Measurements from ENCODE around the gene TBC1D2. TPM values are rescaled to one million over a fixed set of nuclear protein-coding genes. Genes with fewer than 3 reads are reported as not detected.

Gene TBC1D2
- total and polyA plus RNA-seq, 2 of the 4 experiments (the other 2 are of a cell fraction) = 36.9 to 62.7 TPM

GRCh38 chr9:98264516-98264915, 9.1 kb upstream of the TBC1D2 start:
- WGBS, 2 experiments (ENCODE audit: extremely low coverage in 2 of 2, insufficient read length in 1 of 2) = no CpG with 5 or more reads among the region's 2 CpGs
- H4K20me1 ChIP-seq (ENCODE audit: insufficient read depth, low read length) = no peaks in the 10 kb centered on the region
- BruUV-seq (replicated peaks) = no TSS peak
- no peaks in the 10 kb centered on the region for H3K27me3 ChIP-seq (ENCODE audit: control insufficient read depth, insufficient read depth, low read length)
- H2AFZ ChIP-seq (replicated peaks; ENCODE audit: low read length, poor library complexity) = no peak overlapping the region
- no peak overlapping the region for H3K4me2 ChIP-seq (ENCODE audit: low read depth, low read length)
- H3K56ac ChIP-seq (ENCODE audit: extremely low read depth, insufficient read depth, low read length) = no peak overlapping the region
- no peaks in the 10 kb centered on the region for H3K36me3 ChIP-seq (ENCODE audit: control insufficient read depth, insufficient read depth, low read length)
- ATAC-seq (ENCODE audit: low read depth) (no peak), DNase-seq (no peak)
- H3K4me1 ChIP-seq (ENCODE audit: control insufficient read depth, insufficient read depth, low read length) = peaks cover 2% of the 10 kb centered on the region
- no peak overlapping the region for H4K8ac ChIP-seq (ENCODE audit: low read depth in 2 of 2, low read length in 2 of 2)
- no peak overlapping the region for H4K5ac ChIP-seq (ENCODE audit: low read depth, low read length)
- no peak overlapping the region for H4K91ac ChIP-seq (ENCODE audit: insufficient read depth, low read depth, low read length)
- no peaks in the 10 kb centered on the region for H3K9me1 ChIP-seq (ENCODE audit: insufficient read depth, low read length)
- intact Hi-C loops (cut with micrococcal nuclease) (loop anchor here (10.0 kb wide), 1 partner anchor 550 kb away; no protein-coding TSS in a partner anchor), in situ Hi-C loops (cut with MboI; ENCODE audit: low sequenced_read_pairs) (loop anchor here (5.0 kb wide), 3 partner anchors 57 to 342 kb away; partner anchors contain the start of gene TRMO), dilution Hi-C loops (cut with HindIII; ENCODE audit: low sequenced_read_pairs, unreplicated experiment) (no loop called here)
- H2BK120ac ChIP-seq (ENCODE audit: low read depth, low read length) = no peak overlapping the region
- H3K79me1 ChIP-seq (ENCODE audit: low read depth in 1 of 2, low read length in 2 of 2) = no peaks in the 10 kb centered on the region
- no peak overlapping the region for H3K9ac ChIP-seq (ENCODE audit: low read depth, low read length)
- H3K14ac ChIP-seq (replicated peaks; ENCODE audit: low read depth, low read length) = no peak overlapping the region
- H2BK15ac ChIP-seq (ENCODE audit: low read depth, low read length) = no peak overlapping the region
- H2BK5ac ChIP-seq (ENCODE audit: low read depth, low read length, poor library complexity, severe bottlenecking) = no peak overlapping the region
- no peak overlapping the region for H3K23ac ChIP-seq (ENCODE audit: low read depth, low read length)
- no peak overlapping the region for H3K4ac ChIP-seq (ENCODE audit: low read depth, low read length)
- H3K18ac ChIP-seq (ENCODE audit: low read depth, low read length) = no peak overlapping the region
- no peaks in the 10 kb centered on the region for H3K9me3 ChIP-seq (ENCODE audit: control insufficient read depth, insufficient read depth, low read length)
- TF ChIP-seq SMC3 (IDR thresholded peaks at IDR 0.05; ENCODE audit: low read depth, low read length) = no peak
- no peak for TF ChIP-seq BHLHE40 (IDR thresholded peaks at IDR 0.05; ENCODE audit: low read depth, low read length)
- no peak for TF ChIP-seq CEBPB (IDR thresholded peaks at IDR 0.05; ENCODE audit: low read depth, low read length)
- no peak for TF ChIP-seq MXI1 (IDR thresholded peaks at IDR 0.05; ENCODE audit: borderline replicate concordance, low read depth, low read length)
- no peak for TF ChIP-seq MAFK (IDR thresholded peaks at IDR 0.05; ENCODE audit: low read depth, low read length)
- TF ChIP-seq, protein P1, sequence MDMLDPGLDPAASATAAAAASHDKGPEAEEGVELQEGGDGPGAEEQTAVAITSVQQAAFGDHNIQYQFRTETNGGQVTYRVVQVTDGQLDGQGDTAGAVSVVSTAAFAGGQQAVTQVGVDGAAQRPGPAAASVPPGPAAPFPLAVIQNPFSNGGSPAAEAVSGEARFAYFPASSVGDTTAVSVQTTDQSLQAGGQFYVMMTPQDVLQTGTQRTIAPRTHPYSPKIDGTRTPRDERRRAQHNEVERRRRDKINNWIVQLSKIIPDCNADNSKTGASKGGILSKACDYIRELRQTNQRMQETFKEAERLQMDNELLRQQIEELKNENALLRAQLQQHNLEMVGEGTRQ (IDR thresholded peaks at IDR 0.05; ENCODE audit: low read depth, low read length) = no peak
- TF ChIP-seq, protein P2, sequence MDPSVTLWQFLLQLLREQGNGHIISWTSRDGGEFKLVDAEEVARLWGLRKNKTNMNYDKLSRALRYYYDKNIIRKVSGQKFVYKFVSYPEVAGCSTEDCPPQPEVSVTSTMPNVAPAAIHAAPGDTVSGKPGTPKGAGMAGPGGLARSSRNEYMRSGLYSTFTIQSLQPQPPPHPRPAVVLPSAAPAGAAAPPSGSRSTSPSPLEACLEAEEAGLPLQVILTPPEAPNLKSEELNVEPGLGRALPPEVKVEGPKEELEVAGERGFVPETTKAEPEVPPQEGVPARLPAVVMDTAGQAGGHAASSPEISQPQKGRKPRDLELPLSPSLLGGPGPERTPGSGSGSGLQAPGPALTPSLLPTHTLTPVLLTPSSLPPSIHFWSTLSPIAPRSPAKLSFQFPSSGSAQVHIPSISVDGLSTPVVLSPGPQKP (IDR thresholded peaks at IDR 0.05; ENCODE audit: borderline replicate concordance, low read depth, low read length) = no peak
- no peak for TF ChIP-seq MAZ (IDR thresholded peaks at IDR 0.05; ENCODE audit: borderline replicate concordance, low read depth, low read length)
- TF ChIP-seq CTCF (conservative IDR thresholded peaks at IDR 0.05; ENCODE audit: low read depth, low read length) = no peak
- no peak for TF ChIP-seq NFE2L2 (IDR thresholded peaks at IDR 0.05; ENCODE audit: low read depth, low read length)
- TF ChIP-seq CHD1 (IDR thresholded peaks at IDR 0.05; ENCODE audit: low read depth, low read length) = no peak
- TF ChIP-seq RFX5 (IDR thresholded peaks at IDR 0.05; ENCODE audit: low read depth, low read length) = no peak
- no peak for TF ChIP-seq POLR2A (IDR thresholded peaks at IDR 0.05; ENCODE audit: low read depth, low read length)
- no peak for TF ChIP-seq RCOR1 (IDR thresholded peaks at IDR 0.05; ENCODE audit: insufficient replicate concordance, low read length)
- TF ChIP-seq RAD21 (IDR thresholded peaks at IDR 0.05; ENCODE audit: low read length) = no peak
- TF ChIP-seq FOS (IDR thresholded peaks at IDR 0.05; ENCODE audit: low read depth, low read length) = no peak
- H2AK9ac ChIP-seq (replicated peaks; ENCODE audit: low read depth, low read length, poor library complexity) = no peak overlapping the region
- H3K27ac ChIP-seq (ENCODE audit: insufficient read depth, low read length) = no peak overlapping the region
- no peak overlapping the region for H2BK20ac ChIP-seq (ENCODE audit: low read depth, low read length)
- no peak overlapping the region for H3K4me3 ChIP-seq (ENCODE audit: insufficient read depth, low read depth, low read length)
- ChIA-PET POLR2A (ENCODE audit: unreplicated experiment) (no interaction called here), CTCF (interaction anchor here (0.6 to 1.4 kb wide), 5 partner anchors 24 to 74 kb away, joined by 3 to 8 read pairs (median 3); no protein-coding TSS in a partner anchor)
- no peak overlapping the region for H2AK5ac ChIP-seq (ENCODE audit: low read depth, low read length)

Data from IMR-90 (cell line).